GM18507 (cell line): ENCODE measurements around the gene GPR141.
A peak's percentile ranks its signal among the peaks of the same experiment; 100 is the strongest.

Source experiments
- DNase-seq: peaks from one replicate; pipeline ENCODE4 v3.0.0; 2011; ENCODE audit warnings: low read depth; ENCODE audit not compliant: insufficient read length; ENCODE audit errors: extremely low spot score
- FAIRE-seq: peaks from 2 replicates; lab custom pipeline; 2011; peaks lifted over from hg19 to GRCh38; lab: Jason Lieb, UNC

The GPR141 gene

DNA sequence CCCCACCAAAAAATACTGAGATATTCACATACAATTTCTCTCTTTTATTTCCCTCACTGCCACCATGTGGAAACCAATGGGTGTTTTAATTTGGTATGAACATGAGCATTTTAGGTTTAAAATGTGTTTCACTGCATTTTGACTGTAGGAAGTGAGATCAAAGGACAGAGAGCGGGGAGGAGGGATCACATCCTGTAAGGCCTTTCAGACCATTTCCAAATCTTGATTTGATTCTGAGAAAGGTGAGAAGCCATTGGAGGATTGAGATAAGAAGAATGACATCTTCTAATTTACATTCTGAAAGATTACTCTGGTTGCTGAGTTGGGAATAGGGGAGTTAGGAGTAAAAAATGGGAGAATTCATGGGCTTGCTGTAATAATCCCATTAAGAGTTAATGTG lies 42.5 kb downstream of the GPR141 start:
- no peak for FAIRE-seq
- no peak for DNase-seq

GRCh38 chr7:37728747-37729146 lies 45.2 kb downstream of the GPR141 start:
- FAIRE-seq (peak; percentile 52), DNase-seq (no peak)

GRCh38 chr7:37729181-37729580 lies 45.6 kb downstream of the GPR141 start:
- FAIRE-seq (no peak), DNase-seq (no peak)

- FAIRE-seq: no peak
- no peak for DNase-seq
Observed at GRCh38 chr7:37730501-37730900, 46.9 kb downstream of the GPR141 start.

- peak; percentile 77 for FAIRE-seq
Observed at GRCh38 chr7:37732253-37732652, 48.7 kb downstream of the GPR141 start.

GRCh38 chr7:37732888-37733287 lies 49.3 kb downstream of the GPR141 start:
- FAIRE-seq (no peak), DNase-seq (no peak)

More at GRCh38 chr7:37732253-37732652, 48.7 kb downstream of the GPR141 start:
- DNase-seq: peak; percentile 40

GRCh38 chr7:37735196-37735595 lies 51.6 kb downstream of the GPR141 start:
- DNase-seq (no peak), FAIRE-seq (no peak)

DNA sequence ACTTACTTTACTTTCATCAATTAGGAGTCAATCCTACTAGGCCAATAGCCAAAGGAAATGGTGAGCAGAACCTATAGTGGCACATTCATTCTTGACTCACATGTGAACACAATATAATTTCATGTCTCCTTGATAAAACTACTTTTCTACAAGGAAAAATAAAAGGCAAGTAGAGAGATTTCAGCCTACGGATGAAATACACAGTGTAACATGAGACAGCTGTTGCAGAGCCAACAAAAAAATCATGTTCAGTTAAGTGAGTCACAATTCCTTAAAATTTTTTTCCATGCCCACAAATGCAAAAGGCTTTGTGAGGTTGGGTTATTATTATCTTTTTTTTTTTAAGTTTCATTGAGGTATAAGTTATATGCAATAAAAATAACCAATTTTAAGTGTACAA lies 54.8 kb downstream of the GPR141 start:
- DNase-seq: no peak
- FAIRE-seq: no peak

DNA sequence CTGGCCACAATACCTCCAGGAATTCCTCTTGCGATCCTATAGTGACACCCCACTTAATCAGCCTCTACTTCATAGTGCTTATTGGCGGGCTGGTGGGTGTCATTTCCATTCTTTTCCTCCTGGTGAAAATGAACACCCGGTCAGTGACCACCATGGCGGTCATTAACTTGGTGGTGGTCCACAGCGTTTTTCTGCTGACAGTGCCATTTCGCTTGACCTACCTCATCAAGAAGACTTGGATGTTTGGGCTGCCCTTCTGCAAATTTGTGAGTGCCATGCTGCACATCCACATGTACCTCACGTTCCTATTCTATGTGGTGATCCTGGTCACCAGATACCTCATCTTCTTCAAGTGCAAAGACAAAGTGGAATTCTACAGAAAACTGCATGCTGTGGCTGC lies 56.8 kb downstream of the GPR141 start:
- FAIRE-seq (no peak), DNase-seq (no peak)

DNA sequence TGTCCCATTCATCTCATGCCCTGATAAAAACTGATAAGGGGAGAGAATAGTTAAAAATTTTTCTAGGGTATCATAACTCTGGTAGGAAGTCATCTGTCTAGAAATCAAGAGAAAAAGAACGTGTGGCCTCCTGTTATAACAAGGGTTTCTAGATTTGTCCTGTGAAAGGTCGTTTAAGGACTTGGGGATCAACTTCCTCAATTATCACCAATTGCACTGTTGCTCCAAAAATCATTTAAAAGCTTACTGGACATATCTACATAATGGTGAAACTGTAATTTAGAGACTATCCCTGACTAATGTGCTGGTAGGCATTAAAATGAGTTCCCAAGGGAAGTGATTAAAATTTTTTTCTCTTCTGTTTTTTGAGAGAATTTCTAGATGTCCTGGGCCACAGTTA lies 58.2 kb downstream of the GPR141 start:
- DNase-seq: no peak
- FAIRE-seq: peak; percentile 35

- DNase-seq (no peak), FAIRE-seq (no peak)
Observed at GRCh38 chr7:37751096-37751495, 67.5 kb downstream of the GPR141 start.

GRCh38 chr7:37753398-37754050 lies 70.0 kb downstream of the GPR141 start:
- FAIRE-seq (no peak), DNase-seq (no peak)

DNA sequence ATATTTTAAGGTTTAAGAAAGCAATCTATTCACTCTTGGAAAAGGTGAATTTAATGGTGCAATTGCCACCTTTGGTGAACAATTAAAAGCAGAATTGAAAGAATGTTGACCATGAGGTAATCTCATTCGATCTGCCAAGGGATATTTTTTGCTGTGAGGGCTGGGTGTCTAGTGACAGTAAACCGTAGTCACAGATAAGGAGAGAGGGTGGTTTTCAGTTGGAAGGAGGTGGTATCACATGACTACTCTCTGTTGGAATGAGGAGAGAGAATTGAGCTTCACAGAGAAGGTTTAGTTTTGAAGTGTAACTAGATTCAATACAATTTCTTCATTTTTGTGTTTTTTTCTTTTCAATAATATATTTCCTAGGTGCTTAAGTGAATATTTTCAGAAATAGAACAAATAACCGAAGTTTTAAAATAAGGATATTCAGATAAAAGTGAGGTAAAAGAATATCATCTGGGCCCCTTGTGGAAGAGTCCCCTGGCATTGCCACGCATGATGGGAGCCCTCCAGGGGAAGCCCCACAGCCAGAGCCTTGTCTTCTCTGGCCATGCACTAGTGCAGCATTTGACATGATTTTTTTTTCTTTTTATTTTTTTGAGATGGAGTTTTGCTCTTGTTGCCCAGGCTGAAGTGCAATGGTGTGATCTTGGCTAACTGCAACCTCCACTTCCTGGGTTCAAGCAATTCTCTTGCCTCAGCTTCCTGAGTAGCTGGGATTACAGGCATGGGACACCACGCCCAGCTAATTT lies 73.4 kb downstream of the GPR141 start:
- FAIRE-seq (no peak), DNase-seq (no peak)

DNA sequence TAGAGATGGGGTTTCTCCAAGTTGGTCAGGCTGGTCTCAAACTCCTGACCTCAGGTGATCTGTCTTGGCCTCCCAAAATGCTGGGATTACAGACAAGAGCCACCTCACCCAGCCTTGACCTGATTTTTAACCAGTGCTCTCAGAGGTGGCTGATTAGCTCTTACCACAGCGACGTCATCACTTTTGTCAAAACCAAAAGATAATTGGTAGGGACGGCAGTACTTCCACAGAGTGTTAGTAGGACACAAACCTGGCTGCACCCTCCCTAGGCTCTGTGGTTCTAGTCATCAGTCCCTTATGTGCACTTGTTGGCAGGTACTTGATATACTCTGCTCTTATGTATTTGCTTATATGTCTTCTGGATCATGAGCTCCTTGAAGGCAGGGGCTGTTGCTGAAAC lies 74.0 kb downstream of the GPR141 start:
- FAIRE-seq (no peak), DNase-seq (no peak)

DNA sequence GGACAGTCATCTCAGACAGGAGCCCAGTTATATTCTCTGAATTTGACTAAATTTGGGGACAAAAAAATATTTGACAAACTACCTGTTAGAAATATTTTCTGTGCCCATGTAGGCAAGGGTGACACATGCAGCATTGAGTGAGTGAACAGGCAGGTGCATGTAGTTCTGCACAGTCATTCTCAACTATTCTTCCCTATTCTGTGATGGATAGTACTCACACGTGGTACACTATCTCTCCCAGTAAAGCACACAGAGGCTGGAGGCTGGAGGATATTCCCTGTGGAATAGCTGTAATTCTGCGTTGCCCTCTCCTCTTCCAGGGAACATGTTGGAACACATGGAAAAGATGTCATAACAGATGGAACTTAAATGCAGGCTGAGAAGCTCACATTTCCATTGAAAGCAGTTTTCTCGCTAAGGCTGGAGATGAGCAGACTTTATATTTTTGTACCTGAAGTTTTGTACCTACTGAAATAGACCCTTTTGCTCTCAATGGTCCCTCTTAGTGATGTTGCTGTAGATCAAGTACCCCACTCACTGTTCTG lies 75.0 kb downstream of the GPR141 start:
- FAIRE-seq: no peak
- no peak for DNase-seq

DNA sequence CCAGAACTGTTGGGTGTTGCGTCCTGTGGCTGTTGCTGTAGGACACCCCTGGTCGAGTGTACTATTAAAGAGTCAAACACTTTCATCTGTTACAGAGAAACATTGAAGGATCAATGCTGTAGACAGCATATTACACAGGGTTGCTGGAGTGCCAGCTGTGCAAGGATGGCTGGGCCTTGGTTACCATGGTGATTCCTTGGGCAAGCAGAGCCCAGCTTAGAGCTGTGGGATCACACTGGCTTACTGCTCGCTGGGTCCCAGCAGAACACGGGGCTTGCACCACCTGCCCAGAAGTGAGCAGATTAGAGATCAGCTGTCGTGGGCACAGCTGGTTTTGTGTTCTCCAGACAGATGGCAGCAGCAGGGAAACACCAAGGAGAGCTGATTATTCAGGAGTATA lies 76.0 kb downstream of the GPR141 start:
- FAIRE-seq (no peak), DNase-seq (no peak)

GRCh38 chr7:37765421-37765829 lies 81.9 kb downstream of the GPR141 start:
- no peak for DNase-seq
- FAIRE-seq: no peak

DNA sequence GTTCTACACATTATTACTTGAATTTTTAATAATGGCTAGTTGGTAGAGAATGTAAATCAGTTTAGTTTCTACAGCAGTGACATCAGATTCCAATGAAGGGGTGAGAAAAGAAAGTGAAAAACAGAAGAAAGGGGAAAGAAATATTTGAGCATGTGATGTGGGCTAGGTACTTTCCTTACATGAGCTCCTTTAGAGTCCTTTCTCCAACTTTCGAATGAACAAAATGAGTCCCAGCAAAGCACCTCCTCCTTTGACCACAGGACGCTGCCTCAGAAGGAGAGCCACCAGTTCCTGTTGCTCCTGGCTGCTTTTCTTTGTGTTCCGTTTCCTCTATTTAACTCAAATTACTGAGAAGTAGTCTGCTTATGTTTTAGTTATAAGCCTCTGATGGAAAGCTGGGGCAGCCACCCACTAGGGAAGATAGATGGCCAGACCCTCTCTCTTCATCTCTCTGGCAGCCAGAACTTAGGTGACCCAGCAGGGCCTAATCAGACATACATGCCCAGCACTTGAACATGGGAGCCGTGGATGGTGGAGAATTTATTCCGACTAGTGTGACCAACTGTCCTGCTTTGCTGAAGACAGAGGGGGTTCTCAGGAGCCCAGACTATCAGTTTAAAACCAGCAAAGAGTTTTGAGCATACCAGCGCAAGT lies 82.4 kb downstream of the GPR141 start:
- DNase-seq: peak; percentile 22
- FAIRE-seq: peak; percentile 90

- DNase-seq (no peak), FAIRE-seq (no peak)
Observed at GRCh38 chr7:37768611-37769010, 85.0 kb downstream of the GPR141 start.

GRCh38 chr7:37769291-37769690 lies 85.7 kb downstream of the GPR141 start:
- FAIRE-seq: no peak
- no peak for DNase-seq
